ENCODE data around the gene PTGS2. TPM values are rescaled to one million over a fixed set of nuclear protein-coding genes. Genes with fewer than 3 reads are reported as not detected.
A peak's percentile ranks its signal among the peaks of the same experiment; 100 is the strongest.
"Not testable (repeated sequence)": the region's sequence is repeated elsewhere in the genome, so short reads cannot be mapped to it uniquely, and the experiment has no call there.

Gene PTGS2
- polyA plus RNA-seq, 1 donor from 2014 or later: 0.08 TPM

- Mint-ChIP-seq H3K9me3 (peaks cover 0 to 7% (median 7%) of the 10 kb centered on the region in 3 donors), H3K27me3 (no peaks in the 10 kb centered on the region), H3K4me1 (no peaks in the 10 kb centered on the region), H3K27ac (no peak overlapping the region), H3K4me3 (peak overlapping the region in 1 of 4 donors; percentile 1), H3K36me3 (no peaks in the 10 kb centered on the region)
These were observed 26.9 kb downstream of the PTGS2 start for GRCh38 chr1:186653312-186653711.

- H3K27me3 Mint-ChIP-seq: no peaks in the 10 kb centered on the region
- H3K27ac Mint-ChIP-seq: no peak overlapping the region
- no peaks in the 10 kb centered on the region for H3K4me1 Mint-ChIP-seq
- H3K4me3 Mint-ChIP-seq: no peak overlapping the region
- H3K9me3 Mint-ChIP-seq: peaks cover 0 to 5% (median 3%) of the 10 kb centered on the region in 3 donors
- H3K36me3 Mint-ChIP-seq: no peaks in the 10 kb centered on the region
These were observed 31.6 kb downstream of the PTGS2 start for GRCh38 chr1:186648613-186649012.

GRCh38 chr1:186647985-186648384 lies 32.2 kb downstream of the PTGS2 start:
- H3K27ac Mint-ChIP-seq, H3K4me1 Mint-ChIP-seq, H3K9me3 Mint-ChIP-seq, H3K36me3 Mint-ChIP-seq, H3K4me3 Mint-ChIP-seq, H3K27me3 Mint-ChIP-seq: not testable (repeated sequence)

- Mint-ChIP-seq H3K4me1 (no peaks in the 10 kb centered on the region), H3K27me3 (no peaks in the 10 kb centered on the region), H3K27ac (no peak overlapping the region), H3K4me3 (no peak overlapping the region), H3K36me3 (no peaks in the 10 kb centered on the region), H3K9me3 (no peaks in the 10 kb centered on the region)
These were observed 36.6 kb downstream of the PTGS2 start for GRCh38 chr1:186643614-186644013.

- not testable (repeated sequence) for H3K9me3 Mint-ChIP-seq, H3K4me1 Mint-ChIP-seq, H3K36me3 Mint-ChIP-seq, H3K27me3 Mint-ChIP-seq, H3K27ac Mint-ChIP-seq, H3K4me3 Mint-ChIP-seq
These were observed 42.7 kb downstream of the PTGS2 start for GRCh38 chr1:186637567-186637966.

GRCh38 chr1:186636786-186637185 lies 43.4 kb downstream of the PTGS2 start:
- Mint-ChIP-seq H3K27ac (no peak overlapping the region), H3K4me1 (peaks cover 0 to 2% (median 0%) of the 10 kb centered on the region in 3 donors), H3K9me3 (peaks cover 0 to 4% (median 0%) of the 10 kb centered on the region in 3 donors), H3K27me3 (no peaks in the 10 kb centered on the region), H3K4me3 (no peak overlapping the region), H3K36me3 (no peaks in the 10 kb centered on the region)

GRCh38 chr1:186634511-186634910 lies 45.7 kb downstream of the PTGS2 start:
- Mint-ChIP-seq H3K36me3 (no peaks in the 10 kb centered on the region), H3K9me3 (peaks cover 0 to 4% (median 0%) of the 10 kb centered on the region in 3 donors), H3K27ac (no peak overlapping the region), H3K4me3 (no peak overlapping the region), H3K4me1 (peaks cover 0 to 2% (median 0%) of the 10 kb centered on the region in 3 donors), H3K27me3 (no peaks in the 10 kb centered on the region)

- peaks cover 0 to 3% (median 0%) of the 10 kb centered on the region in 3 donors for H3K4me1 Mint-ChIP-seq
- H3K27ac Mint-ChIP-seq: peak overlapping the region in 1 of 3 donors; percentile 12
- peaks cover 0 to 4% (median 0%) of the 10 kb centered on the region in 3 donors for H3K9me3 Mint-ChIP-seq
- no peaks in the 10 kb centered on the region for H3K27me3 Mint-ChIP-seq
- H3K36me3 Mint-ChIP-seq: no peaks in the 10 kb centered on the region
- no peak overlapping the region for H3K4me3 Mint-ChIP-seq
These were observed 47.1 kb downstream of the PTGS2 start for GRCh38 chr1:186633116-186633515.

GRCh38 chr1:186629341-186629740 lies 50.9 kb downstream of the PTGS2 start:
- no peak overlapping the region for H3K4me3 Mint-ChIP-seq
- no peak overlapping the region for H3K27ac Mint-ChIP-seq
- H3K27me3 Mint-ChIP-seq: peaks cover 3% of the 10 kb centered on the region
- H3K36me3 Mint-ChIP-seq: no peaks in the 10 kb centered on the region
- H3K9me3 Mint-ChIP-seq: no peaks in the 10 kb centered on the region
- H3K4me1 Mint-ChIP-seq: peaks cover 0 to 3% (median 0%) of the 10 kb centered on the region in 3 donors

- H3K27ac Mint-ChIP-seq: no peak overlapping the region
- peaks cover 3% of the 10 kb centered on the region for H3K27me3 Mint-ChIP-seq
- no peaks in the 10 kb centered on the region for H3K9me3 Mint-ChIP-seq
- no peak overlapping the region for H3K4me3 Mint-ChIP-seq
- H3K4me1 Mint-ChIP-seq: peaks cover 0 to 3% (median 0%) of the 10 kb centered on the region in 3 donors
- no peaks in the 10 kb centered on the region for H3K36me3 Mint-ChIP-seq
These were observed 51.3 kb downstream of the PTGS2 start for GRCh38 chr1:186628910-186629309.

GRCh38 chr1:186627019-186627418 lies 53.2 kb downstream of the PTGS2 start:
- H3K9me3 Mint-ChIP-seq: no peaks in the 10 kb centered on the region
- H3K4me1 Mint-ChIP-seq: peaks cover 0 to 2% (median 0%) of the 10 kb centered on the region in 3 donors
- H3K27ac Mint-ChIP-seq: no peak overlapping the region
- no peaks in the 10 kb centered on the region for H3K36me3 Mint-ChIP-seq
- H3K4me3 Mint-ChIP-seq: no peak overlapping the region
- peaks cover 3% of the 10 kb centered on the region for H3K27me3 Mint-ChIP-seq

GRCh38 chr1:186626356-186626932 lies 53.8 kb downstream of the PTGS2 start:
- H3K9me3 Mint-ChIP-seq: no peaks in the 10 kb centered on the region
- no peak overlapping the region for H3K27ac Mint-ChIP-seq
- H3K36me3 Mint-ChIP-seq: no peaks in the 10 kb centered on the region
- peaks cover 0 to 2% (median 0%) of the 10 kb centered on the region in 3 donors for H3K4me1 Mint-ChIP-seq
- H3K4me3 Mint-ChIP-seq: no peak overlapping the region
- H3K27me3 Mint-ChIP-seq: peaks cover 3% of the 10 kb centered on the region

GRCh38 chr1:186623551-186623950 lies 56.7 kb downstream of the PTGS2 start:
- peaks cover 2 to 3% (median 3%) of the 10 kb centered on the region in 3 donors for H3K4me1 Mint-ChIP-seq
- no peak overlapping the region for H3K4me3 Mint-ChIP-seq
- H3K27me3 Mint-ChIP-seq: peaks cover 3% of the 10 kb centered on the region
- H3K9me3 Mint-ChIP-seq: no peaks in the 10 kb centered on the region
- H3K36me3 Mint-ChIP-seq: no peaks in the 10 kb centered on the region
- H3K27ac Mint-ChIP-seq: no peak overlapping the region

Other genes starting within 250 kb of the PTGS2 start
- gene PDC, start 219.3 kb downstream of the PTGS2 start, polyA plus RNA-seq: not detected
- gene PLA2G4A, start 148.5 kb upstream of the PTGS2 start, polyA plus RNA-seq: 0.09 TPM

Data from IgD-negative memory B cell (primary cell).